GM21619 (cell line): Measurements from ENCODE around the gene RNF138.
A peak's percentile ranks its signal among the peaks of the same experiment; 100 is the strongest.
"Not testable (repeated sequence)": the region's sequence is repeated elsewhere in the genome, so short reads cannot be mapped to it uniquely, and the experiment has no call there.

Experiments
- ATAC-seq: cut with Tn5 transposase; IDR thresholded peaks from one replicate; pipeline ENCODE4 v1.9.1; 2021; ENCODE audit not compliant: unreplicated experiment

RNF138 gene

DNA sequence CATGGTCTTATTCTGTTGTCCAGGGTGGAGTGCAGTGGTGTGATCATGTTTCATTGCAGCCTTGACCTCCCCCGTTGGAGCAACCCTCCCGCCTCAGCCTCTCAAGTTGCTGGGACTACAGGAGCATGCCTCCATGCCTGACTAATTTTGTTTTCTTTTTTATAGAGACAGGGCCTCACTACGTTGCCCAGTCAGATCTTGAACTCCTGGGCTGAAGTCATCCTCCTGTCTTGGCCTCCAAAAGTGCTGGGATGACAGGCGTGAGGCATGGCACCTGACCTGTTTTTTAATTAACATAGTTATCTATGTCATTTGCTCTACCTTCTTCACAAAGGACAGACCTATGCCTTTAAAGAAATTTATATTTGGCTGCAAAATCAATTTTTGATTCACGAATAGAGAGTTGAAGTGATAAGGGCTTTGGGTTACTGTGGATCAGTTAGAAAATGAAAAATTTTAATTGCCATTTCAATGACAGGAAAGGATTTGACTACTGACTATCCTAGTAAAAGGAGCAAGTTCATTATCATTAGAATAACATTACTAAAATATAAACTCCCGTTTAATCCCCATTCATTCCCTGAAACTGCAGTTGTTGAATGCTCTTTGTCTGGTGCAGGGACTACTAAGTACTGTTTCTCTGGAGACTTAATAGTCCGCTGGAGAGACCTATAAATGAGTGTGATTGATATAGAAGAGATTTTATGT, 3.7 kb downstream of the RNF138 start:
- no peak for ATAC-seq

DNA sequence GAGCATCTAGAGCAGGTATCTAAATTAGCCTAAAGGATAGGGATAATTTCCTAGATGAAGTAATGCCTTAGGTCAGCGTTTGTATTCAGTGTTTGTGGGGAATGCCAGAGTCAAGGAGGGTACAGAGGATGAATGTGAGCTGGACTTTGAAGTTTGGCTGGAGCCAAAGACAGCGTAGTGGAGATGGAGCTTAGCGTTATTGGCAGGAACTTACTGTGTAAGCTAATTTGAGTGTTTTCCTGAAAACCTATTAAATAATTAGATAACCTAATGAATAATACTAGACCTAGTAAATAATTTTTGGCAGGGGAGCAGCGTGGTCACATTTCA, 4.2 kb downstream of the RNF138 start:
- ATAC-seq, result no peak

DNA sequence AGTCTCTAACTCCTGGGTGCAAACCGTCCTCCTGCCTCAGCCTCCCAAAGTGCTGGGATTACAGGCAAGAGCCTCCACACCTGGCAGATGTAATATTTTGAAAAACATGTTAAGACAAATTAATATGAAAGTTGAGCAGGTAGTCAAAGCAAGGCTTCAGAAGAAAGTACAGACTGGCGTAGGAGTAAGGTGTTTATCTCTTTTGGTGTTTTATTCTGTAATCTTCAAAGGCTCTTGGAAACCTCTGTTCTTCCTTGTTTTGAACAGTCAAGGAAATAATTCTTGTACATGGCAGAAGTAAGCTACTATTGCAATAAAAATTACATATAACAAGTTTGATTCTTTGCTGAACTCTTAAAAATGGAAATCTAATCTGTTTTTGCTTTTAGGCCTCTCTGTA, 5.3 kb downstream of the RNF138 start:
- ATAC-seq, result no peak

DNA sequence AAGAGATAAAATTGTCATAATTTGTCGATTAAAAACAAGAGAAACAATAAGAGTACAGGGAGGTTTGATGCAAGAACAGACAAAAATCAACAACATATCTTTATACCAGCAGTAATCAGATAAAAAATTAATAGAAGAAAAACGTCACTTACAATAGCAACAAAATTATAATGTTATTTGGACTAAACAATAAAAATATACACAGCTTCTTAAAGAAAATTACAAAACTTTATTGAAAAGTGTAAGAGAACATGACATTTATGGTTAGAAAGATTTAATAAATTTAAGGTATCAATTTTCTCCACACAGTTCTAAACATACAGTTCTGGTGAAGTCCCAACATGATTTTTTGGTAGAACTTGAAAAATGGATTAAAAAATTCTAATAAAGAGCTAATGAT, 12.8 kb downstream of the RNF138 start:
- no peak for ATAC-seq

DNA sequence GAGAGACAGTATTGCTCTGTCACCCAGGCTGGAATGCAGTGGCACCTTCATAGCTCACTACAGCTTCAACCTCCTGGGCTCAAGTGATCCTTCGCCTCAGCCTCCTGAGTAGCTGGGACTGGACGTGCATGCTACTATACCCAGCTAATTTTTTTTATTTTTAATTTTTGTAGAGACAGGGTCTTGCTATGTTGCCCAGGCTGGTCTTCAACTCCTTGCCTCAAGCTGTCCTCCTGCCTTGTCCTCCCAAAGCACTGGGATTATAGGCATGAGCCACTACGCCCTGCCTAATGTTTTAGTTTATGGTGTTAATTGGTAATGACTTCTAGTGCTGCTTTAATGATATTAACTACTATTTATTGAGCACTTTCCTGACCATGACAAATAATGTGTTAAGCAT, 18.3 kb downstream of the RNF138 start:
- ATAC-seq, result no peak

DNA sequence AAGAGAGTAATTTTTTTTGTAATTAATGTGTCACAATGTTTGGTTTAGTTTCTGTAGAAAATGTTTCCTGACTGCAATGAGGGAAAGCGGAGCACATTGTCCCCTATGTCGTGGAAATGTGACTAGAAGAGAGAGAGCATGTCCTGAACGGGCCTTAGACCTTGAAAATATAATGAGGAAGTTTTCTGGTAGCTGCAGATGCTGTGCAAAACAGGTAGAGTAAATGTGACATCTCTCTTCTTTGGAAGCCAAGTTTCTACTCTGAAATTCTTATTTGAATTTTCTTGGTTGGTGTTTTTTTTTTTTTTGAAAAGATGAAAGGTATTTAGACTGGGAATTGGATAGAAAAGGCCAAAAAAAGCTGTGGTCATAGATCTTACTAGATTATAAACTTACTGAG, 20.0 kb downstream of the RNF138 start:
- ATAC-seq, result no peak

DNA sequence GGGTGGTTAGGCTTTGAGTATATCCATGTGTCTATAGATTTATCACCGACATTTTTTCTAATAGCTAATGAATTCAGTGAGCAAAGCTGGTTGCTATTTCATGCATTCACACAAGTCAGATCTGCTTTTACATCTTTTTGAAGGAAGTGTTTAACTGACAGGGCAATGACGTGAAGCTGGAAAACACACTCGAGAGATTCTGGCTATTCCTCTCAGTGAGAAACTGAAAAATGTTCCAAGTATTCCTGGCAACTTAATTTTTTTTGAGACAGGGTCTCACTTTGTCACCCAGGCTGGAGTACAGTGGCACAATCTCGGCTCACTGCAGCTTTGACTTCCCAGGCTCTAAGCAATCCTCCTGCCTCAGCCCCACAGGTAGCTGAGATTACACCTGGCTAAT, 21.2 kb downstream of the RNF138 start:
- ATAC-seq, result no peak

DNA sequence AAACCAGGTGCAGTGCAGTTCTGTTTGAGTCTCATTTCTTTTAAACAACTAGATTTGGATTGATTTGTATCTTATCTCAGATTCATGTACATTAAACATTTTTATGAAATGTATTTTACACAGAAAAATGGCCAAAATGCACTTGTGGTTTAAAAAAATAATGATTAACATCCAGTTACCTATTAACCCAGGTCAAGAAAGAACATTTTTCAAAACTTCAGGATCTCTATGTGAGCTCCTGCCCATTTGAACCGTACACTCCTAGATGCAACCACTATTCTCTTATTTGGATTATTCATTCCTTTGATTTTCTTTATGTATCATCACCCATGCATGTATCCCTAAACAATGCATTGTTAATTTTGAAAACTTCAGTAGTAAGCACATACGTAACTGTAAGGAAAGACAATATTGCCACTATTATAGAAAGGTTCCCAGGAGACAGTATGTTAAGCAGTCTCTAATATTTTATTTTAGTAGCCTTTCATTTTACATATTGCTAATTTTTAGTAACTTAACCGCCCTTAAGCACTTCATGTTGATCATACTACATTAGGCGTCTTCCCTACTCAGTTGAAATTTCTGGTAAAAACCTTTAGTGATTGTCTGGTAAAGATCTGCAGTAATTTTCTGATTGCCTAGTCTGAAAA, 22.7 kb downstream of the RNF138 start:
- ATAC-seq, result no peak

DNA sequence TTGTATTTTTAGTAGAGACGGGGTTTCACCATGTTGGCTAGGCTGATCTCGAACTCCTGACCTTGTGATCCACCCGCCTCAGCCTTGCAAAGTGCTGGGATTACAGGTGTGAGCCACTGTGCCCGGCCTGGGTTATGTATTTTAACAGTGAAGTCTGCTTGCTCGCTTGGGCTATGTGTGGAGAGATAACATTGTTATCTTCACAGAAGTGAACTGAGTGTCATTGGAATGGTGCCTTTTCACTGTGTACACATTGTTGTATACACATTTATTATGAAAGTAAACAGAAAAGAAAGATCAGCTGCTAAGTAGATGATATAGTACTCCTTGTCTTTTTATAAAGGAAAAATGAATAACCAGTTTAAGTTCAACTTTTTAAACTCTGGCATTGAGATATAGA, 30.4 kb downstream of the RNF138 start:
- no peak for ATAC-seq

DNA sequence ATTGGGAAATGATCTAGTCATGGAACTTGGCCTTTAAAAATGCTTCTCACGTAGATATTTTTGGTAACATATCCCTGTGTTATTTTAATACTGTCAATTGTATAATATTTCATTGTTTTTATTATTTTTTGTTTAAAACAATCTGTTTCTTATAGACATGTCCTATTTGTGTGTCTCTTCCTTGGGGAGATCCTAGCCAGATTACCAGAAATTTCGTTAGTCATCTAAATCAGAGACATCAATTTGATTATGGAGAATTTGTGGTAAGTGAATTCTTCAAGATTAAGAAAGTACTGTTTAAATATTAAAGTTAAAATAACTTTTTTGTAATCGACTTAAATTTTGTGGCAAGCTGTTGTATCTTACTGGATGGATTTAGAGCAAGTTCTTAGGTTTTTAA, 34.9 kb downstream of the RNF138 start:
- no peak for ATAC-seq

DNA sequence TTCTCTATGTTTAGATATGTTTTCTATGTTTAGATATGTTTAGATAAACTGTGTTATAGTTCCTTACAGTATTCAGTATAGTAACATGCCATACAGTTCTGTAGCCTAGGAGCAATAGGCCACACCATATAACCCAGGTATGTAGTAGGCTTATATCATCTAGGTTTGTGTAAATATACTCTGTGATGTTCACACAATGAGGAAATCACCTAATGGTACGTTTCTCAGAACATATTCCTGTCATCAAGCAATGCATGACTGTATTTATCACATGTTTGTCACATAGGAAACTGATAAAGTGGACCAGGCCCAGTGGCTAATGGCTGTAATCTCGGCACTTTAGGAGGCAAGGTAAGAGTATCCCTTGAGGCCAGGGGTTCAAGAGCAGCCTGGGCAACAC, 44.0 kb downstream of the RNF138 start:
- ATAC-seq, result no peak

DNA sequence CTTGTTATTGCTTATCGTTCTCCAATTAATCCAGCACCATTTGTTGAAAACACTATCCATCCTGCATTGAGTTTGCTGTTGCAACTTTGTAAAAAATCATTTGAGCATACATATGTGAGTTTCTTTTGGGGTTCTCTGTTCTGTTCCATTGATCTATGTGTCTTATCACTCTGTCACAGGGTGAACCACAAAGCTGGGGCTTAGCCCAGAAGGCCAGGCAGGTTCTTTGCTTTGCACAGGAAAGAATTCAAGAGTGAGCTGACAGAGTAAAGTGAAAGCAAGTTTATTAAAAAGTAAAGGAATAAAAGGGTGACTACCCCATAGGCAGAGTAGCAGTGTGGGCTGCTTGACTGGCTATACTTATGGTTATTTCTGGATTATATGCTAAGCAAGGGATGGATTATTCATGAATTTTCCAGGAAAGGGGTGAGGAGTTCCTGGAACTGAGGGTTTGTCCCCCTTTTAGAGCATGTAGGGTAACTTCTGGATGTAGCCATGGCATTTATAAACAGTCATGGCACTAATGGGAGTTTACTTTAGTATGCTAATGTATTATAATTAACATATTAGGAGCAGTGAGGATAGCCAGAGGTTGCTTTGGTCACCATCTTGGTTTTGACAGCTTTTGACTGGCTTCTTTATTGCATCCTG, 46.8 kb downstream of the RNF138 start:
- ATAC-seq, result no peak

DNA sequence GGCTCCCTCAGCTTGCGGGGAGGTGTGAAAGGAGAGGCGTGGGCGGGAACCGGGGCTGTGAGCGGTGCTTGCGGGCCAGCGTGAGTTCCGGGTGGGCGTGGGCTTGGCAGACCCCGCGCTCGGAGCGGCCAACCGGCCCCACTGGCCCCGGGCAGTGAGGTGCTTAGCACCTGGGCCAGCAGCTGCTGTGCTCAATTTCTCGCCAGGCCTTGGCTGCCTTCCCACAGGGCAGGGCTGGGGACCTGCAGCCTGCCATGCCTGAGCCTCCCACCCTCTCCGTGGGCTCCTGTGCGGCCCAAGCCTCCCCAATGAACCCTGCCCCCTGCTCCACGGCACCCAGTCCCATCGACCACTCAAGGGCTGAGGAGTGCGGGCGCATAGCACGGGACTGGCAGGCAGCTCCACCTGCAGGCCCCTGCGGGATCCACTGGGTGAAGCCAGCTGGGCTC, 48.2 kb downstream of the RNF138 start:
- no peak for ATAC-seq

DNA sequence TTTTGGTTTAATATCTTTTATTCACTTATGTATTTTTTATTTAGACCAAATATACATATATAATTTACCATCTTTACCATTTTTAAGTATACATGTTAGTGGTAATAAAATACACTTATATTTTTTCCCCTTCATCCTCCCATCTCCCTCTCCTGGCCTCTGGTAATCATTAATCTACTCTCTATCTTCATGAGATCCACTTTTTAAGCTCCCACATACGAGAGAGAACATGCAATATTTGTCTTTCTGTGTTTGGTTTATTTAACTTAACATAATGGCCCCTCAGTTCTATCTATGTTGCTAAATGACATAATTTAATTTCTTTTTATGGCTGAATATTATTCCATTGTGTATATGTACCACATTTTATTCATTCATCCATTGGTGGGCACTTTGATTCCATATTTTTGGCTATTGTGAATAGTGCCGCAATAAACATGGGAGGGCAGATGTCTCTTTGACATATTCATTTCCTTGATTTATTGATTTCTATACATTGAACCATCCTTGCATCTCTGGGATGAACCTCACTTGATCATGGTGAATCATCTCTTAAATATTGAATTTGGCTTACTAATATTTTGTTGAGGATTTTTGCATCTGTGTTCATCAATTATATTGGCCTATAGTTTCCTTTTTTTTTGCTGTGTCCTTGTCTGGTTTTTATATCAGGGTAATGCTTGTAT, 56.7 kb downstream of the RNF138 start:
- no peak for ATAC-seq

DNA sequence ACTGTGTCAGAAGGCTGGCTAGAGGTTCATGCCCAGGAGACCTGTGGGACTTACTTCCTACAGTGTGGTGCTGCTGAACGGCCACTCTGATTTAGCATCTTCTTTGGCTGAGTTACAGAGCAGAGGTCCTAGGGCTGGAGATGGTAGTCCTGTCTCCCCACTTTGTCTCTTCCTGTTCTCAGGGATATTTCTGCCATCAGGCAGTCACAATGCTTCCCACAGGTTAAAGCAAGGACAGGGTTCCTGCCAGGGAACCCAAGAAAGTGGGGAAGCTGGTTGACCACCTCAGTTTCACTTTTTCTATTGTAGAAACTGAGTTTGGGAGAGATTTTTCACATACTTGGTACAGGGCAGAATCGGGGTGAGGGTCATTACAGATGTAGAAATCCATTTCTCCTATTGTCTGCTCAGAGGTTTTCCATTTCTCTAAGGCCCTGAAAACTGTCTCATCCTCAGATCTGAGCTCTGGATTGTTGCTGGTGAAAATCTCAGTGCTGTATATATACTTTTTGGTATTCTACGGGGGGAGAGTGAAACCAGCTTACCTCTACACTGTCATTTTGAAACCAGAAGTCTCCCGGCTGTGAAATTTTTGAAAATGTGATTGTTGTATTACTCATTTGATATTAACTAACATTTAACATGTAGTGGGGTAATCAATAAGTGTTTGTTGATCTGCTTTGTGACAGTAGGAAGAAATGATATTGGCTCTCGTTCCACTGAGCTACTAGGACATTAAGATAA, 61.2 kb downstream of the RNF138 start:
- peak; percentile 94 for ATAC-seq

DNA sequence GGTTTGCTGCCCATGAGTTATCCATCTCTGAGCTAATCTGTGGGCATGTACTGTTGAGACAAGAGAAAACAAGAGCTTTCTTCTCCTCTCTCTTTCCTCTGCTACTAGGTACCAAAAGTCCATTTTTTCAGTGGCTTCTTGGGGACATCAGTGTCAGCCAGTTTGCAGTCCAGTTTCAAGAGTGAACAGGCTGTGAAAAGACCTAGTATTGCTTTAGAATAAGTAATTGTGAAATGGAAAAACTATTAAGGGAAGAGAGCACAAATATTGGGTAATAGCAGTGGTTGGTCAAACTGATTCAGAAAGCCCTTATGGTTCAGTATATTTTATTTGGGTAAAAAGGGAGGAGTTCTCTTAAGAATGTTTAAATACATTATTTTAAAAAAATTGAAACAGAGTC, 65.2 kb downstream of the RNF138 start:
- ATAC-seq, result no peak

DNA sequence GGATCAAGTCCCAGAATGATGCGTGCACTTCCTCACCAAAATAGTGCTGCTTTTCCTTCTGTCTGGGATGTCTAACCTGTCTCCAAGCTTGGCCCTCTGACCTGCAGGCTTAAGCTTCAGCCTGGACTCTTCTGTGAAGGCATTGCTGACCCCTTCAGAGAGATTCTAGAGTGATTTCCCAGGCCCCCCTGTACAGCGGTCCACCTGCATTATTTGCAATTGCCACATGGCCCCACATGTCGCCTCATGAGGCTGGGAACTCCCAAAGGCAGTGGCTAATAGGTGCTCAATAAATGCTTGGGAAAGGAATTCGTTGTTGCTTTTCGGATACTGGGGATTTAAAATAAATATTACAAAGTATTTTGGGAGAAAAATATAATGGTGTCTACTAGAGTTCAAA, 65.9 kb downstream of the RNF138 start:
- no peak for ATAC-seq

DNA sequence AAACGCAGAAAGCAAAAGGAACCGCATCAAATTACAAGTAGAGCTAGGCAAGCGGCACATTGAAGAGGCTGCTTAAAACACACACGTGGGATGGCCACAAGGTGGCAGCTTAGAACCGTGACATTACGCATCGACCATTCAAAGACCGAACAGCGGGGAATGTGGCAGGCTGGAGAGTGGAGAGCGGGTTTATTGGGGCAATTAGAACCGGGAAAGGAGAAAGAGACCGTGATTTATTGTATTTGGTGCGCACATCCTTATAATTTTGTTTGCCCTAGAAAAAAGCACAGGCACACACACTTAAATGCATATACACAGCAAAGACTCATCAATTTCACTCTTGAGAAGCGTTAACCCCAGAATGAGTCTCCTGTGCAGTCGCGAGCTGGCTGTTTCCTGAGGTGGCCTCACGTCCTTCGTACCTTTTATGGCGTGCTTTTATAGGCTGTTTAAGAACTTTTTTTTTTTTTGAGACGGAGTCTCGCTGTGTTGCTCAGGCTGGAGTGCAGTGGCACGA, 66.5 kb downstream of the RNF138 start:
- ATAC-seq, result peak; percentile 91

DNA sequence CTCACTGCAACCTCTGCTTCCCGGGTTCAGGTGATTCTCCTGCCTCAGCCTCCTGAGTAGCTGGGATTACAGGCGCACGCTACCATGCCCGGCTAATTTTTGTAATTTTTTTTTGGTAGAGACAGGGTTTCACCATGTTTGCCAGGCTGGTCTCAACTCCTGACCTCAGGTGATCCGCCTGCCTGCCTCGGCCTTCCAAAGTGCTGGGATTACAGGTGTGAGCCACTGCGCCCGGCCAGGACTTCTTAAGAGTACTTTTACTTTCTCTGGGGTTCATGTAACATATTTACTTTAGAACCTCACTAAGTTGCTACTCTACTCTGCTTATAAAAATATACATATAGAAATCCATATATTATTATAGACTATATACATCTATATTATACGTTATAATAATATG, 67.0 kb downstream of the RNF138 start:
- ATAC-seq, result not testable (repeated sequence)

DNA sequence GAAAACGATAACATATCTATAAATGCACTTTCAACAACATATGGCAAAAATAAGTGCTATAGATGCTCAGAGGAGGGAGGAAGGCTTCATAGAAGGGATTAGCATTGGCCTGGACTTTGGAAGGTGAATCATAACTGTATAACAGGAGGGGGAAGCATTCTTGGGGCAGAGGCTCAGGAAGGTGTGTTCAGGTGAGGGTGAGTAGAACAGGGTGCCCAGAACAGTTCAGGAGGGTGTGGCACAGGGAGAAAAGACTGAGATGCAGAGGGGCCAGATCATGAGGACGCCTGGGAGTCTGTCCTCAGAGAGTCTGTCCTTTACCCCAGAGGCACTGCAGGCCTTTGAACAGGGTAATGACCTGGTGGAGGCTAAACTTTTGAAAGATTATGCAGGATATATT, 68.9 kb downstream of the RNF138 start:
- no peak for ATAC-seq
